Kidney tubule cell (primary cell): ENCODE measurements around the gene UBALD2.
A peak's percentile ranks its signal among the peaks of the same experiment; 100 is the strongest.
"Not testable (repeated sequence)": the region's sequence is repeated elsewhere in the genome, so short reads cannot be mapped to it uniquely, and the experiment has no call there.

Source experiments
- DNase-seq: peaks from one replicate; pipeline ENCODE4 v3.0.0-alpha.2; 2018; ENCODE audit warnings: low spot score

The UBALD2 gene

DNA sequence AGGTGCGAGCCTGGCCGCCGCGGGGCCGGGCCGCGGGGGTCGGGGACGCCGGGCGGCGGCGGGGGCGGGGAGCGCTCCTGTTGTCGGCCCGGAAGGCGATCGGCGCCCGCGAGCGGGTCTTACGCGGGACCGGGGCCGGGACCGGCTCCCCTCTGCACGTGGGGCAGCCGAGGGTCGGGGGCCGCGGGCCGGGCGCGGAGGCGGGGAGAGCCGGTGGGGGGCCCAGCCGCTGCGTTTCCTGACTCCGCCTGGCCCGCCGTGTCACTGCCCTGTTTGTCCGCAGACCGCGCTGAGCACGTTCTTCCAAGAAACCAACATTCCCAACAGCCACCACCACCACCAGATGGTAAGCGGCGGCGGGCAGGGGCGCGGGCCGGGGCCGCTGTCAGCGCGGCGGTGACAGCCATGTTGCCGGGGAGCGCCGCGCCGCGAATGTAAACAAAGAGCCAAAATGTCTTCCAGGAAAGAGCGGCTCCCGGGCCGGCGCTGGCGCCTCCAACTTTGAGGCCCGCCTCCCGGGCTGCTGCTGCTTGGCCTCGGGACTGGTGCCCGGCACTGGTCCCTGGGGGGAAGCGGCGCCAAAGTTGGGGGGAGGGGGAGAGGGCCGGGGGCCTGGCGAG lies 586 bp downstream of the UBALD2 start:
- peak; percentile 41 for DNase-seq

GRCh38 chr17:76266244-76266938 lies 1.2 kb downstream of the UBALD2 start:
- peak; percentile 23 for DNase-seq

- DNase-seq = no peak
These were observed 2.0 kb downstream of the UBALD2 start for GRCh38 chr17:76267051-76267576.

- DNase-seq = not testable (repeated sequence)
These were observed 2.4 kb downstream of the UBALD2 start for GRCh38 chr17:76267581-76268001.

- DNase-seq = peak; percentile 69
These were observed 3.0 kb downstream of the UBALD2 start for GRCh38 chr17:76268015-76268749.

DNA sequence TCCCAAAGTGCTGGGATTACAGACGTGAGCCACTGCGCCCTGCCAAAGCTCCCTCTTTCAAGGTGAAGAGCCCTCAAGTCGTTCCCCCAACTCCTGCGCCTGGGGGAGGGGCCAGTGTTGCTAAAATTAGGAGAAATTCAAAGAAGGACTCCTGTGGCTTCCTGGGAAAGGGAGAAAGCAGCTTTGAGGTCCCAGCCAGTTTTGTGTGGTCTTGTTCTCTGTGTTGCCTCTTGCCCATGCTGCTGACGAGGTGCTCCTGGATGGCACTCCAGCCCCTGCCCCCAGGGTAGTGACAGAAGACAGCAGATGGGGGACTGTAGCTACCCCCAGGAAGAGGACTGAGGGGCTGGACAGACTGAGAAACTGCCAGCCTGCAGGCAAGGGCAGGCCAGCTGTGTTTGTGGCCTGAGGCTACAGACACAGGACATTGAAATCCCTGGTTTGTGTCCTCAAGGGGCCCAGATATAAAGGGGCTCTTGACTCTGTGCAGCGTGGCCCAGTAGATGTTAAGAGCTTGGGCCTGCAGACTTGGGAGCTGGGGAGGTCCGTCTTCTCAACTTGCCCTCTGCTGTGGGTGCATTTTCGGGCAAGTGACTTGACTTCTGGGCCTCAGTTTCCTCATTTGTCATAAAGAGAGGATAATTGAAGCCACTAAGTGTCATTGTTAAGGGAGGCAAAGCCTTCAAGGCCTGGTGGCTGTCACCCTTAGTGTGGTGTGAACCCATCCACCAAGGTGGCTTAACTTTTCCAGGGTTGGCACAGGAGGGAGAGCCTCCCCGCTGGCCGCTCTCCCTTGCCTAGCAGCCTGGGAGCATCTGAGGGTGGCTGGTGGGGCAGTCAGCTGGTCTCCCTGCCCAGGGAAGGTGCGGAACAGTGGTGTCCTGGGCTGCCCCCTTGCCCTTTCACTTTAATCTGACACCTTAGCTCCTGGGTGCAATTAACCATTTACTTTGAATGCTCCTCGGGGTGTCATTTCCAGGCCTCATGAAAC lies 4.1 kb downstream of the UBALD2 start:
- DNase-seq = no peak

- DNase-seq = no peak
These were observed 5.0 kb downstream of the UBALD2 start for GRCh38 chr17:76270127-76270592.

- DNase-seq = no peak
These were observed 5.9 kb downstream of the UBALD2 start for GRCh38 chr17:76270770-76271668.

DNA sequence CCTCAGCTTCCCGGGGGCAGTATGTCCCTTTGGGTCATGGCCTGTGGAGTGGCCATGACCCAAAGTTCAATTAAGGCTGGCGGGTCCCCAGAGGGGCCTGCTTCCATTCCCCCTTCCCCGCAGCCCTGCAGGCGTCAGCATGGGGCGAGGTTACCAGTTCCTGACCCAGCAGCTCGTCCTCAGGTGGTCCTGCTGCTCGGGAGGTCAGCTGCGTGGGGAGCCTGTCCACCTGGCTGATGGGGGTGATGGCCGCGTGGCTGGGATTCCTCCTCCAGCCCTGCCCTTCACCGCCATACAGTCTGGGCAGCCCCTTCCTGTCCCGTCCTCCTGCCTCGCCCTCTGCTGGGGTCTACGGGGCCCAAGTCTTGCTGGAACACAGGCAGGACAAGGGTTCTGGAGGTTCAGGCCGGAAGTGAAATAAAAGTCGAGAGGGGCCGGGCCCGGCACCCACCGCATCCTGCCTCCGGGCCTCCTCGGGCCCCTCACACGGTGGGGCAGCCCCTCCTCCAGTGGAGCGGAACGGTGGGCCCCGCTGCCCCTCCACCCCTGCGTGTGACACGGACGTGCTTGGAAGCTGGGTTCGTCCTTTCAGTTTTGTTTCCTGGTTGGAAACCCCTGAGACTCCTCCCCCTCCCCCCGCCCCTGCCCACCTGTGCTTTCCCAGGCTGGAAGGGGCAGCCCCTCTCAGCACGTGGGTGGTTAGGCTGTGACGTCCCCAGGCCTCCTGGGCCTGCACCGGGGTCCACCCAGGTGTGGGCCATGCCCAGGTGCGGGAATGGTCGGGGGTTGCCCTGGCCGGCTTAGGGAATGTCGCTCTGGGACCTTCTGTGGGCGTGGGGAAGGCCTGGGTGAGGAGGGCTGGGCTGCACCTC lies 6.8 kb downstream of the UBALD2 start:
- peak; percentile 63 for DNase-seq

GRCh38 chr17:76272541-76273444 lies 7.6 kb downstream of the UBALD2 start:
- no peak for DNase-seq

GRCh38 chr17:76273445-76274111 lies 8.4 kb downstream of the UBALD2 start:
- no peak for DNase-seq

GRCh38 chr17:76274112-76274956 lies 9.2 kb downstream of the UBALD2 start:
- DNase-seq = no peak

DNA sequence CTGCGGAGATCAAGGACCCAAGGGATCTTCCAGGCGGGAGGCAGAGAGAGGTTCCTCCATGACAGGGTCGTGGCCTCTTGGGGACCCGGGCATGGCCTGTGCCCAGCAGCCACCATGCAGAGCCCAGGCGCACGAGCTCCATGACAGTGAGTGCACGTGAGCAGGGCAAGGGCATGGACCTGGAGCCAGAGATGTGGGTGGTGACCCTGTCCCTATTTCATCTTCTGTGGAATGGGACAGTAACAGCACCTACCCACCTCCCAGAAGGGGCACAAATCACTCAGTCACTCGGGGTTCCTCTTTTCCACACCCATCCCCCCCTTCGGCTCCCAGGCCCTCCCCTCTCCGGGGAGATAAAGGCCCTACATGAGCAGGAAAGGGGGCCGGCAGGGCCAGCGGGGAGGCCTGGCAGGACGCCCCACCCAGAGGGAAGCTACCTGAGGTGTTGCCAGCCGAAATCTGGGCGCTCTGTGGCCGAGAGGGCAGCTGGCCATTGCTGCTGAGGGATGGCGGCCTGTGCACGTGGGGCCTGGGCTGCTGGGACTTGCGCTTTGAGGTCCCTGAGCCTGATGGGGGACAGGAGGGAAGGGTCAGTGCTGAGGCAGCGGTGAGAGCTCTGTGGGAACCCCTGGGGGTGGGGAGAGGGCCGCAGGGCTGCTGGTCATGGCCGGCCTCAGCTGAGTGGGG lies 10.4 kb downstream of the UBALD2 start:
- no peak for DNase-seq

DNA sequence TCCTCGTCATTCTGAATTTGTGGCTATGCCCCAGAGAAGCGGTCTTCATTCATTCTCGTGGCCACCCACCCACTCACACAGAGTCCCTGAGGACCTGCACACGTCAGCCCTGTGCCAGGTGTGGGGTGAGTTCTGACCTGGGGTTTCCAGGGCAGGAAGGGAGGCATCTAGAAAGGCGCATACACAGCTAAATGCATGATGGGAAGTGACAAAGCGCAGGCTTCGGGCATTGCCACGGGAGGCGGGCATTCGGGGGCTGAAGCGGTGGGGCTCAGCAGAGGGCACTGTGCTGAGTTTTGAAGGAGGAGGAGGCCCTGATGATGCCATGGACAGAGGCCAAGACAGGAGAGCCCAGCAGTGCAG lies 10.9 kb downstream of the UBALD2 start:
- DNase-seq = no peak

- peak; percentile 40 for DNase-seq
These were observed 11.5 kb downstream of the UBALD2 start for GRCh38 chr17:76276461-76277299.
